Suppressor macrophage treated with lipopolysaccharide for 4 hours (primary cell): Measurements from ENCODE around the gene ABHD17B.
"Not testable (repeated sequence)": the region's sequence is repeated elsewhere in the genome, so short reads cannot be mapped to it uniquely, and the experiment has no call there.

Source experiments
- DNase-seq: peaks from one replicate; pipeline ENCODE4 v3.0.0-alpha.2; 2020

The ABHD17B gene

DNA sequence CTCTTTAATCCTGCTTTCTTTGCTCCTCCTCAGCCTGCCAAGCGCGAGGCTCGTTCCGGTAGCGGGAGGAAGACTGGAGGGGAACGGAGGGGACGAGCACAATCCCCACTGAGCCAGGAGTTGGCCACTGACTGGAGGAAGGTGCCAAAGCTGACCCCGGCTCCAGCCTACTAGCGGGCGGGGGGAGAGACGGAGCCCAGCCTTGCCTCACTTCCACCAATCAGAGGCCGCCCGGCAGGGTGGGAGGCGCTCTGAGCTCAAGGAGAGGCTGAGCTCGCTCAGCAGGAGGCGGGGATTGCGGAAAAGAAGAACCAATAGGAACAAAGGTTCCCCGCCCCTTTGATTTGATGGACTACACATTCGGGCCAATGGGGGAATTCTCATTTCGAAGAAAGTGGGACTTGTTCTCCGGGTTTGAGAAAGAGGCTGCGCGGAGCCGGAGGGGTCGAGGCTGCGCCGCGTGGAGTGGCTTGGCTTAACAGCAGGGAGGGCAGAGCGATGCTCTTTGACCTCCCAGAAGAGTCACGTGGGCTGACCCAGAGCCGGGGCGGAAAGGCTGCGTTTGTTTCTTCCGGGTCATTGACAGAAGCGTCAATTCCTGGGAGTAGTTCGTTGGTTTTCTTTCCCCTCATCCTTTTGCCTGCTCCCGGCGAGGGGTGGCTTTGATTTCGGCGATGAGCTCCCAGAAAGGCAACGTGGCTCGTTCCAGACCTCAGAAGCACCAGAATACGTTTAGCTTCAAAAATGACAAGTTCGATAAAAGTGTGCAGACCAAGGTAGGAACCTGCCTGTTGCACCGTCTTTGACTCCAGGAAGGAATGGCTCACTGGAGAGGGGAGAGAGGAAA is at the start of gene ABHD17B, which contains the start of gene C9orf85:
Gene ABHD17B, minus strand, starts transcription at position 133 of the 847 bp plus-strand sequence. CDS start 36,113 bp downstream, outside the sequence.
Gene C9orf85, plus strand, starts transcription at position 579 of the 847 bp plus-strand sequence. Its CDS starts 96 bp downstream, at position 675.
- DNase-seq = peak; percentile 100

GRCh38 chr9:71955300-71955915 is 44.4 kb upstream of the ABHD17B start:
- DNase-seq = peak; percentile 37

DNA sequence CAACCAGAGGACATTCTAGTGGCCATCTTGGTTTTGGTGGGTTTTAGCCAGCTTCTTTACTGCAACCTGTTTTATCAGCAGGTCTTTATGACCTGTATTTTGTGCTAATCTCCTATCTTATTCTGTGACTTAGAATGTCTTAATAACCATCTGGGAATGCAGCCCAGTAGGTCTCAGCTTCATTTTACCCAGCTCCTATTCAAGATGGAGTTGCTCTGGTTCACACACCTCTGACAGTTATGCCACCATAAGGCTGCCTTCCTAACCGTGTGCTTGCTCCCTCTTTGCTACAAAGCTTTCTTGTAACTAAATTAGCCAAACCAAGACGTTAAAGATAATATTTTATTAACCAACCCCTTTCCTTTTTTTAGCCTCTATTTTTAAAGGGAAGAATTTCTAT is 43.7 kb upstream of the ABHD17B start:
- DNase-seq = not testable (repeated sequence)

GRCh38 chr9:71944754-71945375 is 33.9 kb upstream of the ABHD17B start:
- DNase-seq = no peak

DNA sequence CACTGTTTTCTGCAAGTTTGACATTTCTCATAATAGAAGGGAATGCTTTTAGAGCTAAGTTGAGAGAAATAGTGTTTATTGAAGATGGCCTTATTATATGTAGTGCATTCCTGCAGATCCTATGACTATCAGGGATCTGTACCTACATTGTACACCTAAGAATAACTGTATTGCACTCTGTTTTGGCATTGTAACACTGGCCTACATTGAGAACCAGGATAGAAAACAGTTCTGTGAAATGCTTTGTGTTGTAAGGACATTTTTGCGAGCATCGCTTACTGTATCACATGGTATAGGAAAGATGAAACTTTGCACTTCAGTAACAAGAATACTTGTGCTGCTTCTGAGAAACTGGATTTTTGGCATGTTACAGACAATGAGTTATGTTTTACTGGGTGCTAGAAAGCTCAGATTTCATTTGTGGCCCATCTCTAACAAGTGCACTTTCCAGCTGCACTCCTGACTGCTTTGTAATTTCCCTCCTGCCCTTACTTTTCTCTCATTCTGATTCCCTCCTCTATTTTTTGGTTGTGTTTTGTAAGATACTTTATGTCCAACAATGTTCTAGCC is 31.1 kb upstream of the ABHD17B start:
- DNase-seq = no peak

GRCh38 chr9:71941060-71941568 is 30.1 kb upstream of the ABHD17B start:
- DNase-seq = no peak

- DNase-seq = no peak
Measured at GRCh38 chr9:71937898-71938297, 26.9 kb upstream of the ABHD17B start.

DNA sequence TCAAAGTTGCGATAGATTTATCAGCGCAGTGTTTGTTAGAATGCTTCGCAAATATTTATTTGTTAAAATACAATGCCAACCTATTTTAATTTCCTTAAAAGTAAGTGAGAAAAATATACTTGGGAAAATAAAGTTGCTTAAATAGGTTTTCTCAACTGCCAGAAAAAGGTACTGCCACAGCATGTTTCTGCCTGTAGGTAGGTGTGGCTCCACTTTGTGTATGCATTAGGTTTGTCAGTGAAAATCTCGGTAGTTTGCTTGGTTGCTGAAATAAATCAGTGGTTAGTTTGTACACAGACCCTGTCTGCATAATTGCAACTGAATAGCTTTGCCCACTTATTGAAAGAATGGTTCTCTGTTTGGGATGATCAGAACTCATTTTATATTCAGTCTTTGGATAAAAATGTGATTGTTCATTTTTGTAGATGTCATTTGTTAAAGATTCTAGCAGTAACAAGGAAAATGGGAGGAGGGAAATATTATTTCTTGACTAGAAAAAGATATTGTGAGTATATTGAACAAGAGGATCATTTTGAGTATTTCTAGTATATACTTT is 26.2 kb upstream of the ABHD17B start:
- no peak for DNase-seq

DNA sequence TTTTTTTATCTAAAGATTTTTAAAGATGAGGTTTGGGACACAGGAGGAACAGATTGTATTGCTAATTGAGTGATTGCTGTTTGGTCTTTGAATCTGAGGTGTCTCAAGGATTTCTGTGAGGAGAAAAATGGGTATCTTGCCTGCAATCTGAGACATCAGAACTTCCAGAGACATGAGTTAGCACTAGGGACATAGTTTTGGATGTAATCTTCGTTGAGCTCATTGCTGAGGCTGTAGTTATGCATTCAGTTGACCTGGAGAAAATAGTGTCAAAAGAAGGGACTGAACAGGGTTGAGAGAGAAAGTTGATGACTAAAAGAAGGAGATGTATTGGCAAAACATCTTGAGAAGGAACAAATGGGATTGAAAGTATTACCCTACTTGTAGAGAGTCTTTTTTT is 25.1 kb upstream of the ABHD17B start:
- no peak for DNase-seq

- no peak for DNase-seq
Measured at GRCh38 chr9:71931166-71931565, 20.2 kb upstream of the ABHD17B start.

DNA sequence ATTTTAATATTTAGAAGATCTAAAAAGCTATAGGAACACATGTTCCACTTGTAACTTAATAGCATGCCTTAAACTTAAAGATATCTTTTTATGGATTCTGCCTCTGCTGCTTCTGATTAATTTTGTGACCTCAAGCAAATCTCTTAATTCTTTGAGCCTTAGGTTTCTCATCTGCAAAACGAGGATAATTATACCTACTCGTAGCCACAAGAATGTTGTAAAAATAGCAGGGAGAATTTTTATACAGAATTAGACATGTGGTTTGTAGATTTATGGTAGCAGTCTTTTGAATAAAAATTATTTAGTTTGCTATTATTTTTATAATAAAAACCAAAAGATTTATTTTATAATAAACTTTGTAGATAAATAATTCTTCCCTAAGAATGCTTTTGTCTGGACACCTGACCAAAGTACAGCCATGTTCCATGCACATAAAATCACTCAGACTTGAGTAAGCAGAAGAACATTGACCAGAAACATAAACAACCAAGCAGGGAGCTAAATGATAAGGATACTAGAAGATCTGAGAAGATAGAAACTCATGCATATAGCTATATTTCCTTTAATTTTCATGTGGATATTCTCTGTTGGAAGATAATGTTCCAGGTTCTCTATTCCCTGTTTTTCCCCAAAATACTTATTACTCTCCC is 18.9 kb upstream of the ABHD17B start:
- no peak for DNase-seq

DNA sequence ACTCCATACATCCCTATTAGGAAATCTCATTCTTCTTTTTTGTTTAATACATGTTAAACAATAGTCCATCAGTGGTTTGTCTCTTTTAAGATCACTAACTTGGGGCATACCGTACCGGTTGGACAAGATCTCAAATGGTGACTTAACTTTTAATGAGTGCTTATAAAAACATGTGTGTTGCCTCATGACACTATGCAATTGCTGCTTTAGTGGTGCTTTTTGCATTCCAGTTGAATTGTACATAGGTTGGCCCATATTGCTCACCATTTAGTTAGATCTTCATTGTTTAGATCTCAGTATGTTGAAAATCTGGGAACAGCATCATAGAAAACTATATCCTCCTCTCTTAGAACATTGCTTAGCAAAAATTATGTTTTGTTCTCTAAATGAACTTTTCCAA is 18.2 kb upstream of the ABHD17B start:
- DNase-seq = no peak

DNA sequence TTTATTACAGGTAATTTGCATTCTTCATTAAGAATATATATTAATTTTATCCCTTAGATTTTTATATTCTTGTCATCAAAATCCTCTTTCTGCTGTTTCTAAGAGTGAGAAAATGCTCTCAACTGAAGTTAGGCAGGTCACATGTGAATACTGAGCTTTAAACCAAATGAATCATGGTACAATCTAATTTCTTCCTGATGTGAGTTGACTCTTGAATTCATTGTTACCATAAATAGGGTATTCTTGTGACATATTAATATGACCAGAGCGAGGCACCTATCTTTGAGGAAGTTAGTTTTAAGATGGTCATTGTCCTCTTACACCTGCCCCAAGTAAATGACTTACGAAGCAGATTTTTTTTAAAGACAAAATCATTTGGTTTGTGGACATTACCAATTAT is 17.8 kb upstream of the ABHD17B start:
- no peak for DNase-seq

GRCh38 chr9:71928376-71928775 is 17.4 kb upstream of the ABHD17B start:
- DNase-seq = no peak

DNA sequence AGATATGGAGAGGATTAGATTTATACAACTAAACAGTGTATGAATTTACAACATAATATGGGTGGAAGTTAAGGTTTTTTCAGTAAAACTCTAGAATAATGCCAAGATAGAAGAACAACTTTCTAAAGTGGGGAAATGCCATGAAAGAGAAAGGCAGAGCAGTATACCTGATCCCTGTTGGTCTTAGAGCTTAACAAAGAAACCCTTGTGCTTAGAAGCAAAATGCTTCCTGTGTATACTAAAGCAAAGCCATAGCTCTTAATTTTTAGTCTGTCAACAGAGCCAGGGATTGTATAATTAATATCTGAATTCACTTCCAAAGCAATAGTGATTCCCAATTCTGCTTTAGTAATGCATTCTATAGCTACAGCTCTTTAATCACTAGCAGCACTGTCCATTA is 14.8 kb upstream of the ABHD17B start:
- DNase-seq = no peak

GRCh38 chr9:71924576-71924975 is 13.6 kb upstream of the ABHD17B start:
- peak; percentile 17 for DNase-seq

DNA sequence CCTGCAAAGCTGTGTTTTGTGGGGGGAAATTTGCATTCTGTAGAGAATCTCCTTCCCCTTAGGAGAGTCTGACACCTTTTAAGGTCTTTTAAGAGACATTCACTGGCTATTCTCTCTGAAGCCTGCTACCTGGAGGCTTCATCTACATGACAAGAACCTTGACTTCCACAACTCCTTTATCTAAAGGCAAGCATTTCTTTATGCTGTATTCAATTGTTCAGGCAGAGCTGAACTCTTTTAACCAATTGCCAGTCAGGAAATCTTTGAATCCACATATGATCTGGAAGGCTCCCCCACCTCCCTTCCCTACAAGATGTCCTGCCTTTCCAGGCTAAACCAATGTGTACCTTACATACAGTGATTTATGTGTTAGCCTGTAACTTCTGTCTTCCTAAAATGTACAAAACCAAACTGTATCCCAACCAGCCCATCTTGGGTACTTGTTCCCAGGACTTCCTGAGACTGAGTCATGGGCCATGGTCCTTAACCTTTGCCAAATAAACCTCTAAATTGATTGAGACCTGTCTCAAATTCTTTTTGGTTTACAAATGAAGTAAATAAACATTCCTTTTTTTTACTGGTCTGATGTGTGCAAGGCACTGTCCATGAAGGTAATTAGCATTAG is 10.3 kb upstream of the ABHD17B start:
- no peak for DNase-seq

DNA sequence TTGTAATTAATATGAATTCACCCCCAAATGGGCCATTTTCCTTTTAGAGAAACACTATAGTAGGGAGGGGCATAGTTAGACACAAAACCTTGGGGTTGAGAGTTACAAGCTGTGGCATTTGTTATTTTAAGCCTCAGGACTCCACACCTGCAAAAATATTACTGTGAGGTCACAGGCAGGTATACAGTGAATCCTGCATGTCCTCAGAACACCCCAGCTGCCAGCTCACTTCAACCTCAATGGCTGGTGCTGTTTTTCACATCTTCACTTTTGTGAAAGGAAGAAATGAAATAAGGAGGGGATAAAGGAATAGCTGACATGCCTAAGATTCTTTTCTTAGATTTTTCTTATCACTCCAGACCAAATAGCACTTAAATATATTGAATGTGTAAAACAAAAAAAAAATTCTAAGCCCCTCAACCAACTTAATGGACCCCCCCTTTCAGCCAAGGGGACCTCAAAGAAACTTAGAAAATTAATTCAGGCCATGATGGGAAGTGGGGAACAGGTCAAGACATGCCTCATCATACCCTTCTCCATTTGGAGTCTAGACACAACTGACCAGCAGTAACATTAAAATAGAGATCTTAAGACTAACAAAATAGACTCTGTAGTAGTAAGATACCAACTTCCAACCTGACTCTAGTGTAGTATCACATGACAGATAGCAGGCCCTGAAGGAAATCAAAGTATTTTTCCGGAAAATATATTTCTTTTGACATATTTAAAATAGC is 9.6 kb upstream of the ABHD17B start:
- no peak for DNase-seq

GRCh38 chr9:71918419-71918818 is 7.4 kb upstream of the ABHD17B start:
- DNase-seq = no peak

DNA sequence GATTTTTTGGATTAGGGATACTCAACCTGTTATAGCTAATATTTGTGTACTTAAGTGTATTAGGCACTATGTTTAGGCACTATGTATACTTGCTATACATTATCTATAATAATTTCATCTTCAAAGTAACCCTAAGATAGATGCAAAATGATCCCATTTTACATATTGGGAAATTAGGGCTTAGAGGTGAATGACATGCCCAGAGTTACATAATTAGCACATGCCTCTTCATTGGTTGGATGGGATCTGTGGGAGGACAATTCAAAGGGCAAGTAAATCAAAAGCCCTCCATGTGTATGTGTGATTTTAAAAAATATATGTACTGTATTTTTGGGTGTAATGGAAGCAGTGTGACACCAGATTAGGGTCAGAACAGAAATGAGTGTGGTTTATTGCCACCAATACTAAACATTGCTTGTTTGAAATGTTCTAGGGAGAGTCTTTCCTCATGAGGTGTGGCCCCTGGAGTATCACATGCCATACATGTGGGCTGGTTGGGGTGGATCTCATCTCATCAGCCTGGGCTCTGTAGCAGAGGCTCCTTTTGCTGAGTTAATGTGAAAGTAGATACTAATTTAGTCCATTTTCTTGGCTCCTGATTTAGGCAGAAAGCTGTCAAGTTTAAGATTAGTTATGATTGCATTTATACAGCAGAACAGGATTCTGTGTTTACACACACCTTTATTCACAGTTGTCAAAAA is 6.0 kb upstream of the ABHD17B start:
- DNase-seq = peak; percentile 23

DNA sequence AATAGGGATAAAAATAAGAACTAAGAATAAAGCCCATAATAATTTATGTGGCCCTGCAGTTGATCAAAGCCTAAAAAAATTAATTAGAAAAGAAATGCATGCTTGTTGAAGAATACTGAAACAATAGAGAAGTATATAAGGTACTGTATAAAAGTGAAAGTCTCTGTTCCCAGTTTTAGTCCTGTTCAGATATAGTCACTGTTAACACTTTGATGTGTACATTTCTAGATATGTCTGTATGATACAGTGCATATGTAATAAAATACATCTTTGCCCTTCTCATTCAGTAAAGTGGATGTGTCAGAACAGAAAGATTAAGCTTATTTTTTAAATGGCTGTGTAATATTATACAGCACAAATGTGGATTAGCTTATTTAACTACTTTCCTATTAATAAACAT is 4.5 kb upstream of the ABHD17B start:
- DNase-seq = no peak
